HL-60/S4 (cell line): Measurements from ENCODE around the gene FAM162B.
"Not testable (repeated sequence)": the region's sequence is repeated elsewhere in the genome, so short reads cannot be mapped to it uniquely, and the experiment has no call there.

ENCODE experiments used
- in situ Hi-C: fragments of 300-500 bp; cut with MboI; formaldehyde crosslinking; loops from 2 replicates; pipeline ENCODE4 v1.14.3; 2022; ENCODE audit warnings: low sequenced_read_pairs

The FAM162B gene

DNA sequence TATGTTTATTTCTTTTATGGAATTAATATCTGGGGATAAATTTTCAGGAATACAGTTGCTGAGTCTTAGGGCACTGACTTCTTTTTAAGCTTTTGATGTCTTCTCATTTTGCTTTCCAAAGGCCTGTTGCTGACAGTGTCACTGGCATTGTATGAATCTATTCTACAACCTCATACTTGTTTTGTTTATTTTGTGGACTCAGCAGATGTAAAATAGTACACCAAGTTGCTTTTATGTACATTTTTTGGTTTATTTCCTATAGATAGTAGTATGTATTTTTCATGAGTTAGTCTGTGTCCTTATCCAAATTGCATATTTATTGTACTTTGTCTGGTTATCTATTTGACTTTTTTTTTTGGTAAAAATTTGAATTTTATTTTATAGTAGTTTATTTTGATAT lies 35.0 kb downstream of the FAM162B start:
- in situ Hi-C loops: no loop called here

DNA sequence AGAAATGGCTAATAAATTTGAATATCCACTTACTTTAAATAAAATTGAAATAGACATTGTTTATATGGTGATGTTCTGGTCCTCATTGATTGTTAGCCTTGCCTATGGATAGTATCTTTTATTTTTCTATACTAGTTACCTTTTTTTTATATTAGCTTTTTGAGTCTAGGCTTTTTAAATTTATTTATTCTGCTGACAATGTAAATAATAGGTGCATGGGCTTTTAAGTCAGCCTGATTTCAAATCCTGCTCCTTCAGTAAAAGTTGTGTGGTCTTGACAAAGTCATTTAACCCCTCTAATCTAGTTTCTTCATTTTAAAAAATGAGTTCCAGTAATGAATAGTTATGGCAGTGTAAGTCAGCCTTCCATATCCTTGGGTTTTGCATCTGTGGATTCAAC lies 38.6 kb downstream of the FAM162B start:
- in situ Hi-C loops: no loop called here

DNA sequence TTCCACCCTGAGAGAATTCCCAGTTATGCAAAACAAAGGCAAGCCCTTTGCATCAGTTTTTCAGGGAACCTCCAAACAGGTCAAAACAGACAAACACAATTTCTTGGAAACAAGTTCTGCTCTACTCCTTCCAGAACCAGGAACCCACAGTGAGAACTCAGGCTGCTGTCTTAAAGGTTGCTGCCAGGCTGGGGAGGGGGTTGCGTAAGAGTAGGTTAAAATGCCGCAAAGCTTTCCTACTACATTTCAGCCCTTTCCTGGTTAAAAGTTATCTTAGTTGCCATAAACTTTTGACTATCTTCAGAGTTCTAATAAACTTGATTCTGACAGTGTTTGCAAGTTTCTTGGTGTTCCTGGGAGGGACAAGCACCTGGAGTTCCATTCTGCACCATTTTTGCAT lies 50.8 kb downstream of the FAM162B start:
- in situ Hi-C loops: no loop called here

DNA sequence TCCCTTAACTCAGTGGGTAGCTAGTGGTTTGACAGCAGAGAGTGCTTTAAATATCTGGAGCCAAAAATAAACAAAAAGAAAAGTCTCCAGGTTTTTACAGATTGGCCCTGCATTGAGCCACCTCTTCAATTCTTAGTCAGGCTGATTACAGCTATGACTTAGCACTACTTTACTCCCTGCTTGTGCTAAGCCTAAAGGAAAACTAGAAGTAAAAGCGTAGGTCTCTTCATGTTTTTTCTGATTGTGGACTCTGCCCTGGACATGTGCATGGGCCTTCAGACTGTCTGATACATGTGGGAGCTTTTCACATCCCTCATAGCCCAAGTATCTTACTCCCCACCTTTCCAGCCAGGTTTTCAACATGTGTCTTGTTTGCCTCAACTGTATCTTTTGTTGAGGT lies 51.2 kb downstream of the FAM162B start:
- in situ Hi-C loops: no loop called here

DNA sequence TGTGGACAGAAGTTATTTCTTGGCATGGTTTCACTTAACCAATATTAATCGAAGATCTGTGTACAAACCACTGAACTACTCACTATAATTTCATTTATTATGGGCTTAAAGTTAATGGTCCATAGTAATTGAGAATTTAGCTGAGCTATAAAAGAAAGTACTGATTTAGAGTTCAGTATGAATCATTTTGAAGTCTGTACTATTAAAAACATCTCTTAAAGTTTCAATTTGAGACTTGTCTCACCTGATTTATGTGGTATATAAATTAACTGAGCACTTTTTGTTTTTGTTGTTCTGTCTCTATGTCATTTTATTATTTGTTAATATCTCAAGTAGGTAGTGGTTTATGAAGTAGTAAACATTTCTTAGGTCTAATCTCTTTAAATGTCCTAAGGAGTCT lies 59.6 kb downstream of the FAM162B start:
- in situ Hi-C loops: no loop called here

DNA sequence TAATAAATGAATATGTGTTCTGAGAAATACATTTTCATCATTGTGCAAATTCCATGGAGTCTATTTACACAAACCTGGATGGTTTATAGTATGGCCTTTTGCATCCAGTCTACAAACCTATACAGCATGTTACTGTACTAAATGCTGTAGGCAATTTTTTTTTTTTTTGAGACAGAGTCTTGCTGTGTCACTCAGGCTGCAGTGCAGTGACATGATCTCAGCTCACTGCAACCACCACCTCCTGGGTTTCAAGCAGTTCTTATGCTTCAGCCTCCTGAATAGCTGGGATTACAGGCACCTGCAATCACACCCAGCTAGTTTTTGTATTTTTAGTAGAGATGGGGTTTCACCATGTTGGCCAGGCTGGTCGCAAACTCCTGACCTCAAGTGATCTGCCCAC lies 61.6 kb downstream of the FAM162B start:
- in situ Hi-C loops: not testable (repeated sequence)
